ENCODE results near the gene INTS4.
"Not testable (repeated sequence)": the region's sequence is repeated elsewhere in the genome, so short reads cannot be mapped to it uniquely, and the experiment has no call there.

INTS4 gene, protein sequence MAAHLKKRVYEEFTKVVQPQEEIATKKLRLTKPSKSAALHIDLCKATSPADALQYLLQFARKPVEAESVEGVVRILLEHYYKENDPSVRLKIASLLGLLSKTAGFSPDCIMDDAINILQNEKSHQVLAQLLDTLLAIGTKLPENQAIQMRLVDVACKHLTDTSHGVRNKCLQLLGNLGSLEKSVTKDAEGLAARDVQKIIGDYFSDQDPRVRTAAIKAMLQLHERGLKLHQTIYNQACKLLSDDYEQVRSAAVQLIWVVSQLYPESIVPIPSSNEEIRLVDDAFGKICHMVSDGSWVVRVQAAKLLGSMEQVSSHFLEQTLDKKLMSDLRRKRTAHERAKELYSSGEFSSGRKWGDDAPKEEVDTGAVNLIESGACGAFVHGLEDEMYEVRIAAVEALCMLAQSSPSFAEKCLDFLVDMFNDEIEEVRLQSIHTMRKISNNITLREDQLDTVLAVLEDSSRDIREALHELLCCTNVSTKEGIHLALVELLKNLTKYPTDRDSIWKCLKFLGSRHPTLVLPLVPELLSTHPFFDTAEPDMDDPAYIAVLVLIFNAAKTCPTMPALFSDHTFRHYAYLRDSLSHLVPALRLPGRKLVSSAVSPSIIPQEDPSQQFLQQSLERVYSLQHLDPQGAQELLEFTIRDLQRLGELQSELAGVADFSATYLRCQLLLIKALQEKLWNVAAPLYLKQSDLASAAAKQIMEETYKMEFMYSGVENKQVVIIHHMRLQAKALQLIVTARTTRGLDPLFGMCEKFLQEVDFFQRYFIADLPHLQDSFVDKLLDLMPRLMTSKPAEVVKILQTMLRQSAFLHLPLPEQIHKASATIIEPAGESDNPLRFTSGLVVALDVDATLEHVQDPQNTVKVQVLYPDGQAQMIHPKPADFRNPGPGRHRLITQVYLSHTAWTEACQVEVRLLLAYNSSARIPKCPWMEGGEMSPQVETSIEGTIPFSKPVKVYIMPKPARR

DNA sequence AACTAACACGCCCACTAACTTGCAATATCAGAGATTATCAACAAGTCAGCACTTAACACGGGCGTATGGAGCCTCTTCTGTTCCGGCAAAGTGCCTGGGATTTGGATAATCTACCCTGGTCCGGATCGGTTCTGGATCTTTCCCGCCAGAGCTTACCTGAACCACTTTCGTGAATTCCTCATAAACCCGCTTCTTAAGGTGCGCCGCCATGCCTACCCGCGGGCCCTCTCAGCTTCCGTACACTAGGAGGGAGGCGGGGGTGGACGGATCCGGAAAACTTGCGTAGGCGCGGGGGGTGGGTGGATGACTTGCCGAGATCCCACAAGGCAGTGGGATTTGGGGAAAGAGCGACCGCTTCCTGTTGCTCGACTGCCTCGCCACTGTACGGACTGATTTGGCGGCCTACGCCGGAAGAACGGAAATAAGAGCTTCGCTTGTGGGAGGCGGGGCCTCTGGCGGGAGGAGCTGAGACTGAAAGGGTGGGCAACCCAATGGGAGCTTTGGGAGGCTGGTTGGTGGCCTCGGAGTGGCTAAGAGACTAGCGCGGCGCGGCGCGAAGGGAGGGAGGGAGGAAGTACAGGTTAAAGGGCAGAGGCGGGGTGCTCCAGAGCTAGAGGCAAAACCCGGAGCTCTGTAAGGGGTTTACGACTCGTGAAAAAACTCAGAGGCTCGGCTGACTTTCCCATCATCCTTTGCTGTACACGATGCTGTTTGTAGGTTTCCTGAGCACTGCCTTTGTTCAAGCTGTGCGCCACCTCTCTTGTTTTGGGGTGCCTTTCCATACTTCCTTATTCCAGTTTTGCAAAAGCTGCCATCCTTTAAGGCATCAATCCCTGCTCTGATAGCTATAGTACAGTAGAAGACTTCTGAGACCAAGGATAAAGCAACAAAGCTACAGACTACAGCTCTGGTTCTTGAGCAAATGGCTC, at the start of gene INTS4:
INTS4 (minus strand) TSS at position 235 of the 929 bp plus-strand sequence; CDS start at position 210, 25 bp downstream.
- peak; percentile 78 for DNase-seq (ENCODE audit: low spot score)

DNA sequence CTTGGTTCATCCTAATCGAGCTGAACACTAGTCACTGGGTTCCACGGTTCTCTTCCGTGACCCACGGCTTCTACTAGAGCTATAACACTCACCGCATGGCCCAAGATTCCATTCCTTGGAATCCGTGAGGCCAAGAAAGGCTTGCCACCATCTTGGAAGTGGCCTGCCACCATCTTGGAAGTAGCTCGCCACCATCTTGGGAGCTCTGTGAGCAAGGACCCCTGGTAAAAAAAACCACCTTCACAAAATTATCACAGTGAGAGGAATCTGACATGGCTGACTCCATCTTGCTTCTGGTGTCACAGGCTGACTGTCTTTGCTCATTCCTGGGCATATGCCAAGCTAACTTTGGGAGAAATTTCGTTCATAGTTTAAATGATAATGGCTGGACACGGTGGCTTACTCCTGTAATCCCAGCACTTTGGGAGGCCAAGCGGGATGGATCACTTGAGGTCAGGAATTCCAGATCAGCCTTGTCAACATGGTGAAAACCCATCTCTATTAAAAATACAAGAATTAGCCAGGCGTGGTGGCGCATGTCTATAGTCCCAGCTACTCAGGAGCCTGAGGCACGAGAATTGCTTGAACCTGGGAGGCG, 47.5 kb upstream of the INTS4 start:
- DNase-seq (ENCODE audit: low spot score): no peak

DNA sequence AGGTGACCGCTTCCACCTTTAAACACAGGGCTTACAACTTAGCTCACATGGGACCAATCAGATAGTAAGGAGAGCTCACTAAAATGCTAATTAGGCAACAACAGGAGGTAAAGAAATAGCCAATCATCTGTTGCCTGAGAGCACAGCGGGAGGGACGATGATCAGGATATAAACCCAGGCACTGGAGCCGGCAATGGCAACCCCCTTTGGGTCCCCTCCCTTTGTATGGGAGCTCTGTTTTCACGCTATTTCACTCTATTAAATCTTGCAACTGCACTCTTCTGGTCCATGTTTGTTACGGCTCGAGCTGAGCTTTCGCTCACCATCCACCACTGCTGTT, 46.9 kb upstream of the INTS4 start:
- DNase-seq (ENCODE audit: low spot score): not testable (repeated sequence)

DNA sequence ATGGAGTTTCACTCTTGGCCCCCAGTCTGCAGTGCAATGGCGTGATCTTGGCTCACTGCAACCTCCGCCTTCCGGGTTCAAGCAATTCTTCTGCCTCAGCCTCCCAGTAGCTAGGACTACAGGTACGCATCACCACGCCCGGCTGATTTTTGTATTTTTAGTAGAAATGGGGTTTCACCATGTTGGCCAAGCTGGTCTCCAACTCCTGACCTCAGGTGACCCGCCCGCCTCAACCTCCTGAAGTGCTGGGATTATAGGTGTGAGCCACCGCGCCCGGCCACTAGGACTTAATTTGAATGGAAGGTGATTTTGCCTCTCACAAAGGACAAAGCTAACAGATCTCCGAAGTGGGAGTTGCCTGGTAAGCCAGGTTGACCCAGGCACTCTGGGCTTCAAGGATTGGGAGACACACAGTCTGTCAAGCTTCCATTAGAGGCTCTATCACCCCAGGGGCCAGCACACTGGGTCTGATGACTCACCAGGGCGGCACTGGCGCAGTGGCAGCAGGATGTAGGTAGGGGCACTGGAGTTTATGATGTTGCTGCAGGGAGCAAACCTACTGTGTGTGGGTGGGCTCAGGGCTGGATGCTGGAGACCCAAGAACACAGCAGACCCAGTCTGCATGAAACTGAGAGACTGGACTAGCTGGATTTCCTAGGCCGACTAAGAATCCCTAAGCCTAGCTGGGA, 46.4 kb upstream of the INTS4 start:
- no peak for DNase-seq (ENCODE audit: low spot score)

DNA sequence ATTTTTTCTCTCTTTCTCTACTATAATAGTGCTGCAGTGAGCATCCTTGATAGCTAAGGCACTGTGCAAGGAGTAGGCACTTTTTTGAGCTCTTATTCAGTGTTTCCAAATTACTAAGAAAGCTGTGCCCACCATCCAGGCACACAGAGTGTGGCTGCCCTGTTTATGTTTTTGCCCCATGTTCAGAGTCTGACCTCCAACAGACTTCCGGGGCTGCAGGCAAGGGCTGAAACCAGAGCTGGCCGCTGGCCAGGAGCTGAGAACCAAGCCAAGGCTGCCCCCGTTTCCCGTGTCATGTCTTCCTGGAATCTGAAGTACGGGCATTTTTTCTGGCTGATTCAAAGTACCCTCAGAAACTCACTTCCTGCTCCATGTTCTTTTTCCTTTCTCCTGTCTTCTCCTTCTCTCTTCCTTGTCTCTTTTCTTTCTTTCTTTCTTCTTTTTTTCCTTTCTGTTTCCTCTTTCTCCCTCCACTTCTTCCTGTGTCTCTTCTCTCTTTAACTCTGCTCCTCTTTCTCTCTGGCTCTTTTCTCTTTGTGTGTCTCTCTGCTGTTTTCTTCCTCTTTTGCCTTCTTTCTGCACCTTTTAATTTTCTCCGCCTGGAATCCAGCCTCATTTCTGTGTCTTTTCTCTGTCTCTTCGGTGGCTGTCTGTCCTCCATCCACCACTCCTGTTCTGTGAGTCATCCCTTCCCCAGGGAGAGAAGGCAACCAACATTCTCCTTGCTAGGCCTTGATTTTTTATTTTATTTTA, 45.6 kb upstream of the INTS4 start:
- DNase-seq (ENCODE audit: low spot score): no peak

DNA sequence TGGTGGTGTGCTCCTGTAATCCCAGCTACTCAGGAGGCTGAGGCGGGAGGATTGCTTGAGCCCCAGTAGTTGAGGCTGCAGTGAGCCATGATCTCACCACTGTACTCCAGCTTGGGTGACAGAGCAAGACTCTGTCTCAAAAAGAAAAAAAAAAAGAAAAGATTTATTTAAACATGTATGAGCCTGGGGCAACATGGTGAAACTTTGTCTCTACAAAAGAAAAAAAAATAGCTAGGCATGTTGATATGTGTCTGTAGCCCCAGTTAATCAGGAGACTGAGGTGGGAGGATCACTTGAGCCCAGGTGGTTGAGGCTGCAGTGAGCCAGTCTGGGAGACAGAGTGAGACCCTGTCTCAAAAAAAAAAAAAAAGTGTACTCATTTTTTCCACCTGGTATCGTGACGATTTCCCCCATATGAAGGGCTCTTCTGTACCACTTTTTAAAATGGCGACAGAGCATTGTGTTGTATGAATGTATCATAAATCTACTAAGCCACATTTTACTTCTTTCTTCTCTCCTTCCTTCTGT, 45.0 kb upstream of the INTS4 start:
- no peak for DNase-seq (ENCODE audit: low spot score)

DNA sequence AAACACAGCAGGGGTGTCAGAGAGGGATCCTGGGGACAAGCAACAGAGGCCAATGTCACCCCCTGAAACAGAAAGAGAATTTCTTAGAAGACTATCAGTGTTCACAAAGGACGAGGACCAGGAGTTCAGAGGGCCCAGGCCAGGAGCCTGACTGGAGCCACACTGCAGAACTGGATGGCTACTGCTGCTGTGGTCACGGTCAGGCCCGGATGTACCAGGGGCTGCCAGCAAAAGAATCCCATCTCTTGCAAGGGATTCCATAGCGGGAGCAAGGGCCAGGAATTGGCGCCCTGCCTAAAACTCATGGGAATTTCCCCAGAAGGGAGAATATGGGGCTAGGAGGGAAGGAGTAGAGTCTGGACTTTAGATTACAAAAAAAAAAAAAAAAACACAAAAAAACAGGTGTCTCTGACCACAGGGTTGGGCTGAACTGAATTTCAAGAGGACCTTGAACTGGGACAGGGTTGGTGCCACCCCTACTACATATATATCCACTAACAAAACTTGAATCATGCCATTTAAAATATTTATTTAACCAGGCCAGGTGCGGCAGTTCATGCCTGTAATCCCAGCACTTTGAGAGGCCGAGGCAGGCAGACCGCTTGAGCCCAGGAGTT, 44.3 kb upstream of the INTS4 start:
- no peak for DNase-seq (ENCODE audit: low spot score)

DNA sequence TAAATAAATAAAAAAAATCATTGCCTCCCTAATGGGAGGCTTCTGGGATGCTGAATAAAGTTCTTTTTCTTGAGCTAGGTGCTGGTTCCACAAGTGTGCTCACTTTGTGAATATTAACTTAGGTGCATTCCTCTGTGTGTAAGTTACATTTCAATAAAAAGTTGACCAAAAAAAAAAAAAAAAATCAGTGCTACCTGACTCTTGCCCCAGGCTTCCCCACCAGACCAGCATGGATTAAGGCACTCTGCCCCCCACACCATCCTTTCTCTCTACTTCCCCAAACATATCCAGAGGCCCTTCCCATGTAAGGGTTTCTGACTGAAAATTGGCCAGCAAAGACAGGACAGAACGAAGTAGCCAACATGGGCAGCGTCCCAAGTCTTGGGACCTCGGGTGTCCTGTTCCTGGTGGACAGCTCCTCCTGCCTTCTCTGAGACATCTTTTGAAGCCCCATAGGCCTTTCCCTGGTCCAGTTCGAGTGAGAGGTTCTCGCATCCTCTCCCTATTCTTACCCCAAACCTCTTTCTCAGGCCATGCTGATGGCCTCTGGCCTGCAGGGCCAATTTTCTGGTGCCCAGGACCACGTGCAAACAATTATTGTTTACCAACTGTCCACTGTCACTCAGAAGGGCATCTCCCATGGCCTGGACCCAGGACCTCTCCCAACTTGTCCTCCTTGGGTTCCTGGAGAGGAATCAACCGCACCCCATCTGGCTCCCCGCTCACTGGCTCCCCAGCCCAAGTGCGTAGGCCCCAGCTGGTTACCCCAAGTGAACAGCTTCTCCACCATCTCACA, 43.6 kb upstream of the INTS4 start:
- no peak for DNase-seq (ENCODE audit: low spot score)

DNA sequence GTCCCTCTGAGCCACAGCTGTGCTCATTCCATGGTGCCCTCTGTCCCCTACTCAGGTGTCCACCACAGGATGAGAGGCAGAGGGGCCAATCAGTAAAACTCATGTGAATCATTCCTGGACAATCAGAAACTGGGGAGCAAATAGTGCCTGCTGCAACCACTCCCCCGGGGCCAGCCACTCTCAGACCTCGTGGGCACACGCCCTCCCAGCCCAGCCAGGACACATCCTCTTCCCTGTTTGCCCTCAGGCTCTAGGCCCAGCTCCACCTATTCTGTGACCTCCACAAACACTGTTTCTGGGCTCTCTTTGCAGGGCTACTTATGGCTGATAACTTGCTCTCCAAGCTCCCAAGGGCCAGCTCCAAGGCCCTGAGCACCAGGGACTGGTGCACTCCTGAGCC, 42.6 kb upstream of the INTS4 start:
- DNase-seq (ENCODE audit: low spot score): no peak

DNA sequence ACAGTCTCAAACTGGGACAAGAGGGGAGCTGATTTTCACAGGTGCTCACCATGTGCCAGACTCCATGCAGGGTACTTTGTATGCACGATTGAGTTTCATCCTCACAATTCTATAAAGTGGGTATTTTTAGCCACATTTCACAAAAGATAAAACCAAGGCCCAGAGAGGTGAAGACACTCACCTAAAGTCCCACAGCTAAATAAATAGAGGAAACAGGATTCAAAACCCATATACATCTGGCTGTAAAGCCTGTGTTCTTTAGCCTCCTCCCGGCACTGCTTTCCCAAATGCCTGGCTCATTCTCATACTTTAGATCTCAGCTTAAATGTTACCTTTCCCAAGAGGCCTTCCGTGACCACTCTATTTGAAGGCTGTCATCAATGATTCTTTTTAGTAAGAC, 41.8 kb upstream of the INTS4 start:
- DNase-seq (ENCODE audit: low spot score): no peak

DNA sequence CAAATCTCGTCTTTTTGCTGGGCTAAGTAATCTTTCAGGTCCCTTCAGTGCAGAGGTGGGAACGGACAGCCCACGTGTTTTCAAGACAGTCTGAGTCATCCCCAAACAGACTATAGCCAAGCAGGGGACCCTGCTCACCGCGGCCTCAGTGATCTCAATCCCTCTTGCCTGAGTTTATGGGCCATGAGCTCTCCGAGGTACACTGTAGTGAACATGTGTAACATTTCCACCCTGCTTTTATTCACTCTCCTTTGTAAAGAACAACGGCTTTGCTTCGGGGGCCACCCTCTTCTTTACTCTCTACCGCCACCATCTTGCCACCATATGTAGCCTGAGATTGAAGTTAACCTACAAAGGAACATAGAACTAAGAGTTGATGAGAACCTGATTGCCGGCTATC, 40.2 kb upstream of the INTS4 start:
- no peak for DNase-seq (ENCODE audit: low spot score)

DNA sequence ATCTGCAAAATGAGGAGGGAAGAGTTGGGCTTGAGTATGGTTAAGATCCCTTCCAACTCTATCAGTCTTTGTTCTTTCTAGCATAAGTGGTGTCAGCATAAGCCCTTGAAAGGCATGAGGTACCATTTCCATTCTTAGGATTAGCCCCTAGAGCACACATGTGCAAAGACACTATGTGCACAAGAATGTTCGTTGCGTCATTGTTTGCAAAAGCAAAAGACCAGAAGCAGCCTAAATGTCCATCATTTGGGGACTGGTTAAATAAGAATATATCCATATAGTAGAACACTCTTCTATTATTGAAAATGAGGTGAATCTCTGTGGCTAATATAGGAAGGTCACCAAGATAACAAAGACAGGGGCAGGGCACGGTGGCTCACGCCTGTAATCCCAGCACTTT, 38.6 kb upstream of the INTS4 start:
- DNase-seq (ENCODE audit: low spot score): no peak

DNA sequence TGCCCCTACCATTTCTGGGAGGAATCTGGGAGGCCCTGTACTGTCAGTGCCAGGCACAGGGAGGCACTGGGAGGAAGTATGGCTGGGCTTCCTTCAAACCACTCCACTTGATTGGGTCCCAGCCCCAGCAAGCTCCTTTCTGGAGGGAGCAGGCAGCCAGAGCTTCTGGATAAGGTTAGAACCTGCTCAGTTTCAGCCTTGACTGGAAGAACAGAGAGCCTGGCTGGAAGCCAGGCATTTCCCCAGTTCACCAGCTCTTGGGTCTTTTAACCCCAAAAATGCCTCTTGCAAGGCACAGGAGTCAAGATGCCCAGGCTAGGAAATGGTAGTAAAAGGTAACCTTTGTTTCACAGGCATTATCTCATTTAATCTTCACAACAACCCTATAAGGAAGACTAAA, 37.6 kb upstream of the INTS4 start:
- no peak for DNase-seq (ENCODE audit: low spot score)

DNA sequence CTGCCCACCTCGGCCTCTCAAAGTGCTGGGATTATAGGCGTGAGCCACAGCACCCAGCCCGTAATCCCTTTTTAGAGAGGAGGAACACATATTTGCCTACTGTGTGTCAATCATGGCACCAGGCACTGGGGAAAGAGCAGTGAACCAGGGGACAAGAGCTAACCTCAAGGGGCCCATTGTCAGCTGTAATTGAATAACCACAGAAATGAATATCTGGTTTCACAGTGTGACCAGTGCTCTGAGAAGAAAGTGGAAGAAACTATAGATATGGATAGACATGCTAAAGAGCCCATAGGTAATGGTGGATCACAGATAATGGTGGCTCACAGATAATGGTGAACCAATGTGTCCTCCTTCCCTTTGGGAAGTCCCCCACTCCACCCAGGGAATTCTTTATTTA, 37.2 kb upstream of the INTS4 start:
- no peak for DNase-seq (ENCODE audit: low spot score)

DNA sequence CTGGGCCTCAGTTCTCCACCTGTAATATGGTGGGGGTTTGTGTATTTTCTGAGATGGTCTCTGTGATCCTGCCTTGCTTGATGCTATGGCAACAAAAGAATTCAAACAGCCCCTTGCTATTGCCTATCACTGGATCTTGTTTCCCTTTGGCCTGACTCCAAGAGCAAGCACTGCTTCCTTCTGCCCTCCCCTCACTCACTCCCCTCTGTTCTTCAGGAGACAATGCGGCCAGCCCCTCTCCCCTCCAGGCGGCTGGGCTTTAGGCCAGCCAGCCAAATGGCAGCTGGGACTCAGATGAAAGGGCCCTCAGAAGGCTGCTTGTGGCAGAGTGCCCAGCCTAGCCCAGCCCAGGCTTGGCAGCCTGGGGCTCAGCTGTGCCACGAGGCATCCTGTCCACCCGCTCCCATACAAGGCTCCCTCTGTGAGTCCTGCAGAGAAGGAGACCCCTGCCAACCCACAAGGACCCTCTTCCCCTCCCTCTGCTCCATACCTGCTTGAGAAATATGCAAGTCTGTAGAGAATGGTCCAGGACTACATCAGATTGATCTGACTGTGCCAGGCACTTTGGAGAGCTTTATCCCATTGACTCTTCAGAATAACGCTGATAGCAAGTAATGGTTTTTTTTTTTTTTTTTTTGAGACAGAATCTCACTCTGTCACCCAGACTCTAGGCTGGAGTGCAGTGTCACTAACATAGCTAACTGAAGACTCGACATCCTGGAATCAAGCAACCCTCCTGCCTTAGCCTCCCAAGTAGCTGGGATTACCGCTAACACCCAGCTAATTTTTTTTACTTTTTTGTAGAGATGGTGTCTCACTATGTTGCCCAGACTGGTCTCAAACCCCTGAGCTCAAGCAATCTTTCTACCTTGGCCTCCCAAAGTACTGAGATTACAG, 36.2 kb upstream of the INTS4 start:
- DNase-seq (ENCODE audit: low spot score): no peak

DNA sequence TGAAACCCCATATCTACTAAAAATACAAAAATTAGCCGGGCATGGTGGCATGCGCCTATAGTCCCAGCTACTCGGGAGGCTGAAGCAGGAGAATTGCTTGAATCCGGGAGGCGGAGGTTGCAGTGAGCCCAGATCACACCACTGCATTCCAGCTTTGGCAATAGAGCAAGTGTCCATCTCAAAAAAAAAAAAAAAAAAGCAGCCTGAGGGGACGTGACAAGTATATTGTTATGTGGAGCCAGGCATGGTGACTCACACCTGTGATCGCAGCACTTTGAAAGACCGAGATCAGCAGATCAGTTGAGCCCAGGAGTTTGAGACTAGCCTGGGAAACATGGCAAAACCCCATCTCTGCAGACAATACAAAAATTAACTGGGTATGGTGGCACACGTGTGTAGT, 34.0 kb upstream of the INTS4 start:
- DNase-seq (ENCODE audit: low spot score): not testable (repeated sequence)

DNA sequence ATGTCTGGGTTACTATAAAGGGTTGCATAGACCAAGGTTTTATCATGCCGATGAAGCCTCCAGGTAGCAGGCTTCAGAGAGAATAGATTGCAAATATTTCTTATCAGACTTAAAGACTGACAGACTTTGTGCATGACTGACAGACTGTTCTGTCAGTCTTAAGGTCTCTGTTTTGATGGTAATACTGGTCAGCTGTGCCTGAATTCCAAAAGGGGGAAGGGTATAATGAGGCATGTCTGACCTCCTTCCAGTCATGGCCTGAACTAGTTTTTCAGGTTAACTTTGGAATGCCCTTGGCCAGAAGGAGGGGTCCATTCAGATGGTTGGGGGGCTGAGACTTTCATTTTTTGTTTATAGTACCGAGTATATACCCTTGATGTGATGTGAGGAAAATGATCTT, 33.3 kb upstream of the INTS4 start:
- no peak for DNase-seq (ENCODE audit: low spot score)

DNA sequence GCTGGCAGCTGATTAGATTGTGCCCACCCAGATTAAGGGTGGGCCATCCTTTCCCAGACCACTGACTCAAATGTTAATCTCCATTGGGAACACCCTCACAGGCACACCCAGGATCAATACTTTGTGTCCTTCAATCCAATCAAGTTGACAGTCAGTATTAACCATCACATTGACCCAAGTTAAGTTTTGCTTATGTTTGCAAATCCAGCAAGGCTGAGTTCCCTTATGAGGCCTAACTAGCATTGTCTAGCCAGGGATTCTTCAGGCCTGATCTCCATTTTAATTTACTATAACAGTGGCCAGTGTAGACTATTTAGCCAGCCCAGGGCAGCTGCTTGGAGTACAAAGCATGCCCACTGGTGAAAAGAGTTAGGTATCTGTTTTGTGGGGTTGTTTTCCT, 30.9 kb upstream of the INTS4 start:
- no peak for DNase-seq (ENCODE audit: low spot score)

Data from HuH-7 (cell line).